ENCODE data around the gene IMMT. TPM values are rescaled to one million over a fixed set of nuclear protein-coding genes. Genes with fewer than 3 reads are reported as not detected.

IMMT gene
- total and polyA plus RNA-seq, 2 of the 8 experiments (the other 6 are each of a cell fraction or from before 2014, with no cell fraction given), result 37.7 to 103 TPM

DNA sequence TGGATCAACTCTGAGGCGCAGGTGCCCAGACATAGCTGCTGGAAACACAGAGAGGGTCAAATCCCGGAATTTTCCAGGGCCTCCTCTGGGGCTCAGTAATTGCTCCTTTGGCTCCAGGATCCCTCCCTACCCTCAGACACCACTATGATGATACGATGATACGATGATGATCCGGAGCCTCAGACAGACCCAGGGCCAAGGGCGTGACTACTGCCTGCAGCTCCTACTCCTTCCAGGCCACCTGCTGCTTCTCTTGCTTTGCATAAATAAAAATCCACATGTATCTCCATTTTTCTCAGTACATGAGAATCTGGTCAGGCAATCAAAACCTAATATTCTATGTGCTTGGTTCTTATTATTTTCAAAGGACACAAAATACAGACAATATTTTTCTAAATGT lies 37.6 kb upstream of the IMMT start (continued):
- no peak for TF ChIP-seq TCF12 (IDR thresholded peaks at IDR 0.05; ENCODE audit: low read depth, low read length)
- TF ChIP-seq SIRT6 (IDR thresholded peaks at IDR 0.05; ENCODE audit: low read length), result no peak
- no peak for TF ChIP-seq KDM5A (IDR thresholded peaks at IDR 0.05; ENCODE audit: low read length)
- TF ChIP-seq, protein P1, sequence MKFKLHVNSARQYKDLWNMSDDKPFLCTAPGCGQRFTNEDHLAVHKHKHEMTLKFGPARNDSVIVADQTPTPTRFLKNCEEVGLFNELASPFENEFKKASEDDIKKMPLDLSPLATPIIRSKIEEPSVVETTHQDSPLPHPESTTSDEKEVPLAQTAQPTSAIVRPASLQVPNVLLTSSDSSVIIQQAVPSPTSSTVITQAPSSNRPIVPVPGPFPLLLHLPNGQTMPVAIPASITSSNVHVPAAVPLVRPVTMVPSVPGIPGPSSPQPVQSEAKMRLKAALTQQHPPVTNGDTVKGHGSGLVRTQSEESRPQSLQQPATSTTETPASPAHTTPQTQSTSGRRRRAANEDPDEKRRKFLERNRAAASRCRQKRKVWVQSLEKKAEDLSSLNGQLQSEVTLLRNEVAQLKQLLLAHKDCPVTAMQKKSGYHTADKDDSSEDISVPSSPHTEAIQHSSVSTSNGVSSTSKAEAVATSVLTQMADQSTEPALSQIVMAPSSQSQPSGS (IDR thresholded peaks at IDR 0.05; ENCODE audit: low read length), result no peak
- no peak for TF ChIP-seq POLR2AphosphoS5 (IDR thresholded peaks at IDR 0.05; ENCODE audit: low read depth, low read length)
- TF ChIP-seq SRF (IDR thresholded peaks at IDR 0.05; ENCODE audit: low read depth, low read length), result no peak
- TF ChIP-seq SUZ12 (IDR thresholded peaks at IDR 0.05; ENCODE audit: low read length), result no peak

Data from H1 (cell line).